Fibroblast of skin of right quadriceps (primary cell): ENCODE measurements around the gene GRID1.

Source experiments
- DNase-seq: peaks from one replicate; pipeline ENCODE4 v3.0.0-alpha.2; 2013

GRID1 gene

GRCh38 chr10:86264481-86265231 is 101.9 kb downstream of the GRID1 start:
- no peak for DNase-seq

- DNase-seq: no peak
These were observed 102.7 kb downstream of the GRID1 start for GRCh38 chr10:86263907-86264306.

- no peak for DNase-seq
These were observed 103.4 kb downstream of the GRID1 start for GRCh38 chr10:86263209-86263608.

- DNase-seq: no peak
These were observed 103.9 kb downstream of the GRID1 start for GRCh38 chr10:86262688-86263181.

DNA sequence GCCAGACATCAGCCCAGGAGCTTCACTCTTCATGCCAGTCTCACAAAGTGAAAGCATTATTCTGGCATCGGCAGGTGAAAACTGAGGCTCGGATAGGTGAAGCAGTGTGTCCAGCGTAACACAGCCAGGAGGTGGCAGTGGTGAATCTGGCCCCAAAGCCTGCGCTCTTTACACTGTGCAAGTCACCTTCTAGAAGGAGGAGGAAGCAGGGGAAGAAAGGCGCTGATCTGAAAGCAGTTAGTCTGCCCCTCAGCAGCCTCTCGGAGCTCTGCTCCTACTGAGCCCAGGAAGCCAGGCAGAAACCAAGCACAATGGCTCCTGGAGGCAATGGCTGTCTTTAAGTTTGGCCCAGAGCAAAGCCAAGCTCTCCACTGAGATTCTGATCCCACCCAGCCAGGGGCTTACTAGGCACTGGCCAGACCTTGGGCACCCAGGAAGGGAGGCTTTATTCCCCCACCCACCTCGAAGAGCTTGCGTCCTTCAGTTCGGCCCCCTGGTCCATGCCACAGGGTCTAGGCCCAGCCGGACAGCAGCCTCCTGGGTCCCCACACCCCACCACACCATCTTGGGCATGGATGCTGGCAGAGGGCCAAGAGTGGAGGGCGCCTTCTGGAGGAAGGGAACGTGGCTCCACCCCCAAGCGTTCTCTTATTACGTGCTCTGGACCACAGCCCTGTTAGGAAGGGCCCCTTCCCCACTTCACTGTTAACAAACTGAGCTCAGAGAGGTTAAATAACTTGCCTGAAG is 104.5 kb downstream of the GRID1 start:
- DNase-seq: no peak

DNA sequence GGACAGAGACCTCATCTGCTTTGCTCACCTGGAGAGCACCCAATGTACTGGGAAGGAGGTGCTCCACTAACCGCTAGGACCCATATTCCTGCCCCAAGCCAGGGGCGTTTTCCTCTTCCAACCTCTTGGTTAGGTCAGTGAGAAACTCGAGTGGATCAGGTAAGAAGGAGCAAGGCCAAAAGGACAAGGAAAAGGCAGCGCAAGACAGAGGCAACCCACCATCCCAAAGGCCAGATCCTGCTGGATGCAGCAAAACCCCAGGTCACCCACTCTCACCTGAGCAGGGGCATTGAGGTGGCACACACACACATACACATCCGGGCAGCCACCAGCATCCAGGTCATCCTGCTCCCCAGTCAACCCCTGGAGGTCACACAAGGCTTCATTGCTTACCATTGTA is 105.1 kb downstream of the GRID1 start:
- DNase-seq: no peak

GRCh38 chr10:86260564-86260963 is 106.0 kb downstream of the GRID1 start:
- DNase-seq: no peak

DNA sequence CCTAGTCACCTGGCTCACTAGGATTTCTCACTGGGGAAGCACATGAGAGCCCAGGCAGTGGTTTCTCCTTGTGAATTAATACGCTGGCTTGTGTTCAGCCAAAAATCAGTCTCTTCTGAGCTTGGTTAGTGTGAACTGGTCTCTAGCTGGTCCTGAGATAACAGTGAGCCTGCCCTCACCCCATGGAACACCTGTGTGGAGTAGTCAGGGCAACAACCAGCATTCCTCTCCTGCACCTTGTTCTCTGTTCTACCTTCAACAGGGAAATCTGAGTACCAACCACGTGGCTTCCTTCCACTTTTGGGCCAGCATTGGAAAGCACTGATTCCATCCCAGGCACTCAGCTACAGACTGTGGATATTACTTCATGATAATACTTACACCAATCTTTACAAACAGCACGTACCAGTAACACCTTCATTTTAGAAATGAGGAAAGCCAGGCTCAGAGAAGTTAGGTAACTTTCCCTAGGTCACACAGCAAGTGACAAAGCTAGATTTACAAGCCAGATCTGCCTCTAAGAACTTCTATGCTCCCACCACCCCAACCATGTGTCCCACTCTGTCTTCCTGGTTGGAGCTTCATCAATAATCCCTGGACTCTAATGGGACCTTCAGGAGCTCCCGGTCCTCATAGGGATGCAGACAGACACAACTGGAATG is 106.6 kb downstream of the GRID1 start:
- DNase-seq: no peak

- DNase-seq: no peak
These were observed 107.7 kb downstream of the GRID1 start for GRCh38 chr10:86258941-86259340.

DNA sequence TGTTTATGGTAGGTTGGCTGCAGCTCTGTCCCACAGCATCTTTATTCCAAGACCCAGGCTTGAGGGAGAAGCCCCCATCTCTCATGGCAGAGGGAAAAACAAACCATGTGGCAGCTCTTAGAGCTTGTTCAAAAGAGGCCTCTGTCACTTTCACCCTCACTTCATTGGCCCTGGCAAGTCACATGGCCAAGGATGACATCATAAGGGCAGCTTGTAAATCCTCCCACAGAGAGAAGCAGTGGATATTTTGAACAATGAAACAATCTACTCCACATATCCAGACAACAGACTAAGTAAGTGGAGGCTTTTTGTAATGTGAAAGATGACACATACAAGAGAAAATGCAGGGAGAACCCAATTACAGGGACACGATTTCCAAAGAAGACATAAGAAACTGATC is 108.1 kb downstream of the GRID1 start:
- no peak for DNase-seq

- no peak for DNase-seq
These were observed 108.9 kb downstream of the GRID1 start for GRCh38 chr10:86257683-86258082.

DNA sequence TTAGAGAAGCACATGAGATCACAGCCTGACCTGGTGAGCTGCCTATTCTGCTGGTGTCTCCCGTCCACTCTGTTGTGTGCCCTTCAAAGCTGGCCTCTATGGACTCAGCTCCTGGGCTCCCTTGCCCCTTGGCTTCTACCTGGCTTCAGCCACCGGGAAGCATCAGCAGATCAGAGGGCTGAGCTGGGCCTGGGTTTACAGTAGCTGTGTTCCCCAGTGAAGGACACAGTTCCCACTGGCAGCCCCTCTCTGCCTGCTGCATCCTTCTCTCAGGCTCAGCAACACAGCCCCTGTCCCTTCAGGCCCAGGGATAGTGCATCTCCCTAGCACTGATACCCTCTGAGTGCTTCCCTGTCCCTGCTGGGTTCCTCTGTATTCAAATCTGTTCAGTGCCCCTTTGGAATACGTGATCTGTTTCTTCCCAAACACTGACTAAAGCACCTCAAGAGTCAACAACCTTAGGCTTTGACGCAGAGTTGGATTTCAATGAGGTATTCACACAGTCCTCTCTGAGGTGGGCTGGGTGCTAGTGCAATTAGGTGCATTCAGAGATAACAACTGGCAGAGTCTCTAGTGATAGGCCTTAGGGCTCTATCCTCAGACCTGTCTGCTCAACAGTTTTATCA is 109.8 kb downstream of the GRID1 start:
- no peak for DNase-seq

DNA sequence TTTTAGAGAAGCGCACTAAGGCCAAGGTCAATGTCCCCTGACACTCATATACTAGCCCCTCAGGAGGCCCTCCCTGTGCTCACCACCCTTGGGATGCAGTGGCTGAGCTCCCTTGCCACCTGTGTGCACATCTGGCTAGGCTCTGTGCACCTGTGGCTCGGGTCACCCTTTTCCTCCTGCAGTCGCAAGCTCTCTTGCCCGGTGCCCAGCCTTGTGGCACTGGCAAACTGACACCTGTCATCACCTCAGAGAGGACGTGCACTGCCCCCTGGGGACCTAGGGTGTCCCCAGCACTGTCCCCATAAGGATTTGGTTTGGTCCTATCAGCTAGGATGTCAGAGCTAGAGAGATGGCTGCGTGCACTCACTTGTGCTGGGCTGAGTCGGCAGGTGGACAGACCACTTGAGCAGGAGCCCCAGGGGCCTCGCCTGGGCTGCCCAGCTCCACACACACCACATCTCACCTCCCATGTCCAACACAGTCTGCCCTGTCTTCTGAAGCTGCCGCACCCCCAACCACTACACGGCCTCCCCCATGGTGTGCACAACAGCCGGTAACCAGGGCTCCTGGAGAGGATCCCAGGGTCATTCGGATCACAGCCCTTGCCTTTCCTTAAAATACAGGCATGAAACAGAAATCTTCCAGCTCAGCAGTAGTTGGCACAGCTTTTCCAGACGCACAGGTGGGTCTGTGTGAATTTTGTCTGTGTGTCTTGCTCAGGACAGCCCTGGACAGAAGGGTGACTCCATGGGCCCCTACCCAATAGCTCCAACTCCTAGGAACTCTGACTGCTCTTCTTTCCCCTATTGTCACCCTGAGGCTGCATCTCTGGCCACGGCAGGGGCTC is 111.0 kb downstream of the GRID1 start:
- DNase-seq: no peak

GRCh38 chr10:86254526-86255174 is 111.9 kb downstream of the GRID1 start:
- no peak for DNase-seq

DNA sequence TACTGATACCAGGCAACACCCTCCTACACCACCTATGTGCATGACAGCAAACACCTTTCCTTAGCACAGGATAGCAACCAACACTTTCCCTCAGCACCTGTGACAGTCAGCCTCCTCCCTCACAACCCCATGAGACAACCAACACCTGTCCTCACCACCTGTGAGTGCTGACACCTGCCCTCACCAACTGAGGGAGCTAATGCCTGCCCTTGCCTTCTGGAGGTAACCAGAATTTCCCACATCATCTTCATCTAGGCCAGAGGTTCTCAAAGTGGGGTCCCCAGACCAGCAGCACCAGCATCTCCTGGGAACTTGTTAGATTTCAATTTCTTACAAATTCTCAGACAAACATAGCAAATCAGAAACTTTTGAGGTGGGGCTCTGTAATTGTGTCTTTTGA is 112.5 kb downstream of the GRID1 start:
- DNase-seq: no peak

DNA sequence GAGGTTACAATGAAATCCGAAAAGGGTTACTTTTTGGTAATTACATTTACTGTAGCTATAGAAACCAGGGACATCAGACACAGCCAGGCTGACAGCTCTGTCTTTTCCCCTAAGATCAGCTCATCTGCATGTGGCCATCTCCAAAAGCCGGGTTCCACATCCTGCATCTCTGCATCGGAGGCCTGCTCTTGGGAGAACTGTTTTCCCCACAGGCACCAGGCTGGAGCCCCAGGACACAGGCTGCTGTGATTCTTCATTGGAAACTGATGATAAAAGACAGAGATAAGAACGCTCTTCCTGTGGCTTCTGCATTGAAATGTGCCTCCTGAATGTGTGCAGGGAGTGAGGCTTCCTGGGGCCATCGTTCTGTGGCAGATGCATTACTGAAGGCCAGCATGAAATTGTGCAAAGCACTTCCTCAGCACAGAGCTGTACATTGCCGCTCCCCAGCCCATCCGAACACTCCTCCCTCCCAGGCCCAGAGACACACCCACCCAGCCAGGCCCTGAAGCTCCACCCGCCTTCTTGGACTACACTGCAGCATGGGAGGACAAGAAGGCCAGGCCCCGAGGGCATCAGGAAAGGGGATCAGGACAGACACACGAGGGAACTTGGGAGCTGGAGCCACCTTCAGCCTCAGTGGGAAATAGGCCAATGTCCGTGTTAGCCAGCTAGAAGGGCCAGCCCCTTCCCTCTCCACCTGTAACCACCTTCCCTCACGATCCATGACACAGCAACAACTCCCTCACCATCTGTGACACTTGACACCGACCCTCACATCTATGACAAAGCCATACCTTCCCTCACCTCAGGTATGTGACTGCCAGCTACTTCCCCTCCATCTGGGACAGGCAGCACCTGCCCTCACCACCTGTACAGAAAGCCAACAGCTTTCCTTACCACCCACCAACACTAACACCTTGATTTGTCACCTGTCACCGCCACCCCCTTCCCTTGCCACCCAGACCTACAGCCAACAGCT is 113.2 kb downstream of the GRID1 start:
- DNase-seq: no peak

DNA sequence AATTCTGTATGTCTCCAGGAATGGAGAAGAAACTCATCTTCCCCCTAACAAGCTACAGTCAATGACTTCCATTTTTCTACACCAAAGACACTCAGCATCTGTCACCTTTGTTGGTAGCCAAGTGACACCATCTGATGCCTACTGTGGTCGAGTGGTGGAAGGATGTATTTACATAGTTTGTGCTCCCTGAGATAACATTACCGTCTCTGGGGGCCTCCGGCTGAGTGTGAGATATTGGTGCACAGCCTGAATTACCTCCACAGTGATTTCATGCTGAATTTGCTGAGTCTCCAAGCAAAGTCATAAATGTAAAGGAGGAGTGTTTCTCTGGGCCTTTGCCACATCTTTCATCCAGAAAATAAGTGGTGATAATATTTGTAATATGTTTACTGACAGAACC is 114.0 kb downstream of the GRID1 start:
- no peak for DNase-seq

- no peak for DNase-seq
These were observed 114.5 kb downstream of the GRID1 start for GRCh38 chr10:86252079-86252478.

GRCh38 chr10:86251426-86251825 is 115.2 kb downstream of the GRID1 start:
- DNase-seq: no peak

- DNase-seq: no peak
These were observed 116.2 kb downstream of the GRID1 start for GRCh38 chr10:86250399-86250798.

DNA sequence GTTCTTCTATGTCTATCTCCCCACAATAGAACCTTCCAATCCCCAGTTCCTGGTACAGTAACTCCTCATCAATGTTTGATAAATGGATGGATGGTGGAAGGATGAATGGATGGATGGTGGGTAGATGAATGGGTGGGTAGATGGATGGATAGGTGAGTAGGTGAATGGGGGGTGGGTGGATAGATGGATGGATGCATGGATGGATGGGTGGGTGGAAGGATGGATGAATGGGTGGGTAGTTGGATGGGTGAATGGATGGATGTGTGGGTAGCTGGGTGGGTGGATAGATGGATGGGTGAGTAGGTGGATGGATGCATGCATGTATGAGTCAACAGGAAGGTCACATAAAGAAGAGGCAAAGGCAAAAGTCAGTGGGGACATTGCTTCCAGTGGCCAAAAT is 116.8 kb downstream of the GRID1 start:
- DNase-seq: no peak
